SK-N-SH (cell line): ENCODE data around the gene DDA1. TPM values are rescaled to one million over a fixed set of nuclear protein-coding genes. Genes with fewer than 3 reads are reported as not detected.

Experiments used
- CTCF ChIA-PET: fragments of 300-600, 350-600 bp; formaldehyde crosslinking; extraction: SDS; loops from one replicate; lab custom pipeline; 2021; lab: Yijun Ruan, JAX
- POLR2A ChIA-PET: fragments of 350-600 bp; sonication (Branson Sonifier 250); formaldehyde crosslinking; extraction: SDS; loops from one replicate; lab custom pipeline; 2020; ENCODE audit warnings: antibody characterized with exemption, inconsistent platforms; lab: Yijun Ruan, JAX
- DNase-seq: peaks from one replicate; pipeline ENCODE4 v3.0.0; 2012
- H2AFZ ChIP-seq: fragments of 200-600 bp; sonication (generic); 2 replicates; pipeline ENCODE4 v1.8.1; 2016; ENCODE audit warnings: antibody characterized with exemption, mild to moderate bottlenecking, low read depth
- H3F3A ChIP-seq: fragments of 200-600 bp; sonication (generic); replicated peaks from 2 replicates; pipeline ENCODE3; 2016; ENCODE audit warnings: antibody characterized with exemption, mild to moderate bottlenecking; ENCODE audit not compliant: insufficient read depth
- H3K27ac ChIP-seq, 2 experiments: fragments of 200-500 bp in 1 of 2; fragments of 200-600 bp in 1 of 2; sonication (Bioruptor generic) in 1 of 2; sonication (generic), shearing (Covaris generic) in 1 of 2; 2 replicates each; pipeline versions ENCODE4 v1.5.1 to v1.6.1; 2014 to 2016; ENCODE audit warnings: low read depth in 2 of 2, inconsistent platforms in 1 of 2, low read length in 1 of 2, mild to moderate bottlenecking in 1 of 2, mixed read lengths in 1 of 2
- H3K27me3 ChIP-seq: fragments of 200-600 bp; sonication (generic), shearing (Covaris generic); 2 replicates; pipeline ENCODE4 v1.6.1; 2016; ENCODE audit warnings: mixed run types; ENCODE audit not compliant: insufficient read depth
- H3K36me3 ChIP-seq, 2 experiments: fragments of 200-500 bp in 1 of 2; fragments of 200-600 bp in 1 of 2; sonication (Bioruptor generic) in 1 of 2; sonication (generic) in 1 of 2; replicated peaks in 1 of 2; 2 replicates each; pipeline versions ENCODE3 to v1.5.1; 2014 to 2016; ENCODE audit warnings: low read length in 1 of 2, mild to moderate bottlenecking in 1 of 2; ENCODE audit not compliant: insufficient read depth in 2 of 2, control insufficient read depth in 1 of 2
- H3K4me1 ChIP-seq, 2 experiments: fragments of 200-500 bp in 1 of 2; fragments of 200-600 bp in 1 of 2; sonication (Bioruptor generic) in 1 of 2; sonication (generic), shearing (Covaris generic) in 1 of 2; 2 replicates each; pipeline versions ENCODE4 v1.5.1 to v1.6.1; 2014 to 2016; ENCODE audit warnings: low read depth in 1 of 2, low read length in 1 of 2, mixed run types in 1 of 2; ENCODE audit not compliant: insufficient read depth in 2 of 2, control insufficient read depth in 1 of 2
- H3K4me2 ChIP-seq: fragments of 200-600 bp; sonication (generic), shearing (Covaris generic); 2 replicates; pipeline ENCODE4 v1.6.1; 2017; ENCODE audit warnings: mixed run types
- H3K4me3 ChIP-seq, 2 experiments: fragments of 200-500 bp in 1 of 2; fragments of 200-600 bp in 1 of 2; sonication (Bioruptor generic) in 1 of 2; sonication (generic), shearing (Covaris generic) in 1 of 2; 2 replicates each; pipeline versions ENCODE4 v1.5.1 to v1.8.1; 2014 to 2016; ENCODE audit warnings: low read depth in 2 of 2, inconsistent platforms in 1 of 2, low read length in 1 of 2, mild to moderate bottlenecking in 1 of 2, mixed read lengths in 1 of 2, moderate library complexity in 1 of 2
- H3K79me2 ChIP-seq: fragments of 200-600 bp; sonication (generic); 2 replicates; pipeline ENCODE4 v1.8.1; 2017; ENCODE audit warnings: mild to moderate bottlenecking; ENCODE audit not compliant: insufficient read depth
- H3K9ac ChIP-seq: fragments of 200-600 bp; sonication (generic); 2 replicates; pipeline ENCODE4 v1.6.1; 2017; ENCODE audit warnings: mixed run types
- H3K9me2 ChIP-seq: fragments of 200-600 bp; sonication (generic); 2 replicates; pipeline ENCODE4 v1.6.1; 2017; ENCODE audit warnings: mixed run types
- H3K9me3 ChIP-seq: fragments of 200-600 bp; sonication (generic); 2 replicates; pipeline ENCODE4 v1.6.1; 2017; ENCODE audit warnings: mixed run types, mild to moderate bottlenecking, moderate library complexity
- H4K20me1 ChIP-seq: fragments of 200-600 bp; sonication (generic); 2 replicates; pipeline ENCODE4 v1.6.1; 2017; ENCODE audit warnings: mild to moderate bottlenecking, mixed run types; ENCODE audit not compliant: insufficient read depth
- CHD2 ChIP-seq: fragments of 150-350 bp; IDR thresholded peaks from 2 replicates; pipeline ENCODE4 v1.6.1; 2018; ENCODE audit warnings: low read length; ENCODE audit not compliant: partially characterized antibody
- ELF1 ChIP-seq: IDR thresholded peaks from 2 replicates; pipeline ENCODE4 v1.4.0; 2012
- EP300 ChIP-seq, 2 experiments: IDR thresholded peaks; 2 replicates each; pipeline versions ENCODE4 v1.4.0 to v1.6.1; 2012; ENCODE audit warnings: borderline replicate concordance in 1 of 2, low read depth in 1 of 2, low read length in 1 of 2
- FOXJ3 ChIP-seq: sonication (generic); formaldehyde crosslinking; IDR thresholded peaks from 2 replicates; pipeline ENCODE4 v1.5.1; 2020; ENCODE audit warnings: mild to moderate bottlenecking, missing genetic modification reagents
- FOXM1 ChIP-seq: IDR thresholded peaks from 2 replicates; pipeline ENCODE4 v1.4.0; 2012; ENCODE audit warnings: low read depth, mild to moderate bottlenecking
- JUND ChIP-seq: IDR thresholded peaks from 2 replicates; pipeline ENCODE4 v1.4.0; 2012
- MXI1 ChIP-seq: IDR thresholded peaks from 2 replicates; pipeline ENCODE4 v1.6.1; 2012; ENCODE audit warnings: mild to moderate bottlenecking, low read depth, low read length, improper control_type of control experiment
- NFIC ChIP-seq: IDR thresholded peaks from 2 replicates; pipeline ENCODE4 v1.4.0; 2012; ENCODE audit warnings: borderline replicate concordance
- NRF1 ChIP-seq: IDR thresholded peaks from 2 replicates; pipeline ENCODE4 v1.6.1; 2012; ENCODE audit warnings: low read depth, mild to moderate bottlenecking, low read length
- RAD21 ChIP-seq: IDR thresholded peaks from 2 replicates; pipeline ENCODE4 v1.6.1; 2012; ENCODE audit warnings: mild to moderate bottlenecking, low read length
- RCOR1 ChIP-seq: fragments of 150-350 bp; IDR thresholded peaks from 2 replicates; pipeline ENCODE4 v1.6.1; 2017; ENCODE audit warnings: antibody characterized with exemption, low read length
- RXRA ChIP-seq: IDR thresholded peaks from 2 replicates; pipeline ENCODE4 v1.4.0; 2012; ENCODE audit warnings: low read depth, mild to moderate bottlenecking, borderline replicate concordance
- SIN3A ChIP-seq: IDR thresholded peaks from 2 replicates; pipeline ENCODE4 v1.6.1; 2012; ENCODE audit warnings: low read depth, mild to moderate bottlenecking, low read length, moderate library complexity, borderline replicate concordance
- SMC3 ChIP-seq: IDR thresholded peaks from 2 replicates; pipeline ENCODE4 v1.6.1; 2012; ENCODE audit warnings: low read depth, low read length, improper control_type of control experiment
- TCF12 ChIP-seq: IDR thresholded peaks from 2 replicates; pipeline ENCODE4 v1.4.0; 2012
- TEAD4 ChIP-seq: IDR thresholded peaks from 2 replicates; pipeline ENCODE4 v1.4.0; 2012; ENCODE audit warnings: mild to moderate bottlenecking, borderline replicate concordance; ENCODE audit not compliant: insufficient read depth
- WGBS: methylation state at CpG from one replicate; pipeline ENCODE4 v1.1.6; 2017; ENCODE audit warnings: low lambda C conversion rate; 5-methylcytosine and 5-hydroxymethylcytosine counted together
- polyA plus RNA-seq, 3 experiments: library from polyadenylated mRNA; depleted of rRNA; stranded (reverse); fragments of >200 nt; gene quantifications; 2 replicates each; pipeline ENCODE4 v1.2.3, GENCODE V29; 2012
- TF ChIP-seq, protein P1 (sequence below): fragments of 150-350 bp; IDR thresholded peaks from 2 replicates; pipeline ENCODE4 v1.6.1; 2017; ENCODE audit warnings: antibody characterized with exemption, low read length, low read depth, borderline replicate concordance
- TF ChIP-seq, protein P2 (sequence below): fragments of 150-350 bp; IDR thresholded peaks from 2 replicates; pipeline ENCODE4 v1.6.1; 2016; ENCODE audit warnings: mild to moderate bottlenecking, low read depth, low read length
- TF ChIP-seq, protein P3 (sequence below): IDR thresholded peaks from 2 replicates; pipeline ENCODE4 v1.4.0; 2012; ENCODE audit warnings: low read depth
- TF ChIP-seq, protein P4 (sequence below): fragments of 200-600 bp; sonication (generic); IDR thresholded peaks from 2 replicates; pipeline ENCODE4 v1.6.1; 2017; ENCODE audit warnings: antibody characterized with exemption, mild to moderate bottlenecking, moderate library complexity

Gene DDA1
- polyA plus RNA-seq, 1 of the 3 experiments (the other 2 are of a cell fraction), result 135 TPM

DNA sequence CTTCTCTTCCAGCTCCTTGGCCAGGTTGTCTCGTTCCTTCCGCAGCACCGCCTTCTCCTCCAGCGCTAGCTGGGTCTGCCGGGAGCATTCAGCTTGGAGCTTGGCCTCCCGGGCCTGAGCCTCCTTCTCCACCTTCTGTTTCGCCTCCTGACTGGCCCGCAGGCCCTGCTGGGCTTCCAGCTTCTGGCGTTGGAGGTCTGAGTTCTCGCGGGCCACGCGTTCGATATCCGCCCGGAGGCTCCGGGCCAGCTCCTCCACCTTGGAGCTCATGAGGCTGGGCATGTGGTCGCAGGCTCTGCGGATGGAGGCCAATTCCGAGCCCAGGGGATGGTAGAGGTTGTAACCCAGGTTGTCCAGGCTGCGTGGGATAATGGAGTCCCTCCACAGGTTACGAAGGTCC, 56.0 kb downstream of the DDA1 start:
- POLR2A ChIA-PET, result no interaction called here
- Histone ChIP-seq H3K9me2 (no peaks in the 10 kb centered on the region), H3K4me2 (no peak overlapping the region), H3K36me3 (no peaks in the 10 kb centered on the region), H2AFZ (no peak overlapping the region), H3F3A (no peaks in the 10 kb centered on the region), H3K4me3 (no peak overlapping the region), H3K27ac (no peak overlapping the region), H4K20me1 (no peaks in the 10 kb centered on the region), H3K4me1 (no peaks in the 10 kb centered on the region), H3K9me3 (no peaks in the 10 kb centered on the region), H3K9ac (no peak overlapping the region), H3K27me3 (no peaks in the 10 kb centered on the region), H3K79me2 (no peaks in the 10 kb centered on the region)
- DNase-seq, result no peak
- CTCF ChIA-PET, result interaction anchor here (0.9 to 2.2 kb wide), 4 partner anchors 16 to 594 kb away, joined by 3 to 14 read pairs (median 4); no protein-coding TSS in a partner anchor
- WGBS, result 76% methylated on average over 11 of the region's 22 CpGs
- TF ChIP-seq RXRA (no peak), TEAD4 (no peak), TCF12 (no peak), NFIC (no peak), FOXJ3 (CRISPR knock-in tag) (no peak), SIN3A (no peak), EP300 (IDR thresholded peaks at IDR 0.05; ENCODE audit: borderline replicate concordance in 1 of 2, low read depth in 1 of 2, low read length in 1 of 2) (no peak)
- TF ChIP-seq, protein P1, sequence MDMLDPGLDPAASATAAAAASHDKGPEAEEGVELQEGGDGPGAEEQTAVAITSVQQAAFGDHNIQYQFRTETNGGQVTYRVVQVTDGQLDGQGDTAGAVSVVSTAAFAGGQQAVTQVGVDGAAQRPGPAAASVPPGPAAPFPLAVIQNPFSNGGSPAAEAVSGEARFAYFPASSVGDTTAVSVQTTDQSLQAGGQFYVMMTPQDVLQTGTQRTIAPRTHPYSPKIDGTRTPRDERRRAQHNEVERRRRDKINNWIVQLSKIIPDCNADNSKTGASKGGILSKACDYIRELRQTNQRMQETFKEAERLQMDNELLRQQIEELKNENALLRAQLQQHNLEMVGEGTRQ, result no peak

DNA sequence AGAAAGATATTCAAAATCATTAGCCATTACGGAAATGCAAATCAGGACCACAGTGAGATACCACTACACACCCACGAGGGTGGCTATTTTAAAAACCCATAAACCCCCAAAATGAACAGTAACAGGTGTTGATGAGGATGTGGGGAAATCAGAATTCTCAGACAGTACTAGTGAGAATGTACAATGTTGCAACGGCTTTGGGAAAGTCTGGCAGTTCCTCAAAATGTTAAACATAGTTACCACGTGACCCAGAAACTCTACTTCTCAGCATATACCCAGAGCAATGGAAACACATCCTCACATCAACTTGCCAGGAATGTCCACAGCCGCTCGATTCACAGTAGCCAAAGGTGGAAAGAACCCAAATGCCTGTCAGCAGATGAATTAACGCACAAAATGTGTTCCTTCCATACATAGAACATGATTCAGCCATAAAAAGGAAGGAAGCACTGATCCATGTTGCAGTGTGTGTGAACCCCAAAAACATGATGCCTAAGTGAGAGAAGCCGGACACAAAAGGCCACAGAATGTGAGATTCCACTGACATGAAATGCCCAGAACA, 60.7 kb downstream of the DDA1 start:
- ChIA-PET CTCF (interaction anchor here (1.6 kb wide), 1 partner anchor 16 kb away, joined by 6 read pairs; no protein-coding TSS in a partner anchor), POLR2A (no interaction called here)
- Histone ChIP-seq H3K9me2 (no peaks in the 10 kb centered on the region), H3K9me3 (no peaks in the 10 kb centered on the region), H3K4me3 (no peak overlapping the region), H4K20me1 (no peaks in the 10 kb centered on the region), H3K4me2 (no peak overlapping the region), H3K9ac (no peak overlapping the region), H2AFZ (no peak overlapping the region), H3K27ac (no peak overlapping the region), H3K79me2 (no peaks in the 10 kb centered on the region), H3F3A (no peaks in the 10 kb centered on the region), H3K4me1 (no peaks in the 10 kb centered on the region), H3K27me3 (no peaks in the 10 kb centered on the region), H3K36me3 (no peaks in the 10 kb centered on the region)
- WGBS, result 70% methylated on average over 8 of the region's 8 CpGs
- no peak for TF ChIP-seq JUND
- no peak for TF ChIP-seq RAD21
- TF ChIP-seq RXRA, result no peak
- TF ChIP-seq, protein P2, sequence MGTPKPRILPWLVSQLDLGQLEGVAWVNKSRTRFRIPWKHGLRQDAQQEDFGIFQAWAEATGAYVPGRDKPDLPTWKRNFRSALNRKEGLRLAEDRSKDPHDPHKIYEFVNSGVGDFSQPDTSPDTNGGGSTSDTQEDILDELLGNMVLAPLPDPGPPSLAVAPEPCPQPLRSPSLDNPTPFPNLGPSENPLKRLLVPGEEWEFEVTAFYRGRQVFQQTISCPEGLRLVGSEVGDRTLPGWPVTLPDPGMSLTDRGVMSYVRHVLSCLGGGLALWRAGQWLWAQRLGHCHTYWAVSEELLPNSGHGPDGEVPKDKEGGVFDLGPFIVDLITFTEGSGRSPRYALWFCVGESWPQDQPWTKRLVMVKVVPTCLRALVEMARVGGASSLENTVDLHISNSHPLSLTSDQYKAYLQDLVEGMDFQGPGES, result no peak
- no peak for TF ChIP-seq EP300 (IDR thresholded peaks at IDR 0.05; ENCODE audit: borderline replicate concordance in 1 of 2, low read depth in 1 of 2, low read length in 1 of 2)
- TF ChIP-seq, protein P3, sequence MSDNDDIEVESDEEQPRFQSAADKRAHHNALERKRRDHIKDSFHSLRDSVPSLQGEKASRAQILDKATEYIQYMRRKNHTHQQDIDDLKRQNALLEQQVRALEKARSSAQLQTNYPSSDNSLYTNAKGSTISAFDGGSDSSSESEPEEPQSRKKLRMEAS, result no peak
- TF ChIP-seq RCOR1, result no peak
- no peak for TF ChIP-seq NFIC
- no peak for TF ChIP-seq FOXM1
- TF ChIP-seq ELF1, result no peak
- TF ChIP-seq NRF1, result no peak
- no peak for TF ChIP-seq SIN3A
- TF ChIP-seq FOXJ3 (CRISPR knock-in tag), result no peak
- no peak for TF ChIP-seq MXI1
- TF ChIP-seq CHD2, result no peak
- no peak for TF ChIP-seq SMC3
- TF ChIP-seq, protein P4, sequence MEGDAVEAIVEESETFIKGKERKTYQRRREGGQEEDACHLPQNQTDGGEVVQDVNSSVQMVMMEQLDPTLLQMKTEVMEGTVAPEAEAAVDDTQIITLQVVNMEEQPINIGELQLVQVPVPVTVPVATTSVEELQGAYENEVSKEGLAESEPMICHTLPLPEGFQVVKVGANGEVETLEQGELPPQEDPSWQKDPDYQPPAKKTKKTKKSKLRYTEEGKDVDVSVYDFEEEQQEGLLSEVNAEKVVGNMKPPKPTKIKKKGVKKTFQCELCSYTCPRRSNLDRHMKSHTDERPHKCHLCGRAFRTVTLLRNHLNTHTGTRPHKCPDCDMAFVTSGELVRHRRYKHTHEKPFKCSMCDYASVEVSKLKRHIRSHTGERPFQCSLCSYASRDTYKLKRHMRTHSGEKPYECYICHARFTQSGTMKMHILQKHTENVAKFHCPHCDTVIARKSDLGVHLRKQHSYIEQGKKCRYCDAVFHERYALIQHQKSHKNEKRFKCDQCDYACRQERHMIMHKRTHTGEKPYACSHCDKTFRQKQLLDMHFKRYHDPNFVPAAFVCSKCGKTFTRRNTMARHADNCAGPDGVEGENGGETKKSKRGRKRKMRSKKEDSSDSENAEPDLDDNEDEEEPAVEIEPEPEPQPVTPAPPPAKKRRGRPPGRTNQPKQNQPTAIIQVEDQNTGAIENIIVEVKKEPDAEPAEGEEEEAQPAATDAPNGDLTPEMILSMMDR, result no peak
- no peak for DNase-seq
